Stomach (tissue), 4 donors: Measurements from ENCODE around the gene QRICH2.

ENCODE experiments used
- CTCF ChIP-seq, 7 experiments: fragments of 450-650 bp in 4 of 7; fragments of 200-600 bp in 3 of 7; sonication (generic) in 3 of 7; IDR thresholded peaks; one replicate each; pipeline ENCODE4 v1.5.1; 2016 to 2019; ENCODE audit warnings: antibody characterized with exemption in 7 of 7, control low read depth in 2 of 7, mild to moderate bottlenecking in 1 of 7
- POLR2A ChIP-seq, 4 donors: fragments of 450-650 bp; IDR thresholded peaks; one replicate each; pipeline ENCODE4 v1.6.1; 2016; ENCODE audit warnings: antibody characterized with exemption in 4 of 4, control low read depth in 2 of 4, mild to moderate bottlenecking in 1 of 4, moderate library complexity in 1 of 4

- TF ChIP-seq CTCF (IDR thresholded peaks at IDR 0.05) (no peak), POLR2A (IDR thresholded peaks at IDR 0.05) (no peak)
These were observed 48.9 kb upstream of the QRICH2 start for GRCh38 chr17:76356803-76357456.
